Natural killer cell (primary cell): ENCODE results near the gene ATF7IP2. TPM values are rescaled to one million over a fixed set of nuclear protein-coding genes. Genes with fewer than 3 reads are reported as not detected.

Experiments used
- ATAC-seq, 3 donors: fragments of 150-1000 bp in 2 of 3; fragments of 200-7000 bp in 1 of 3; cut with Tn5 transposase; 1 replicate in 1 of 3; 2 replicates in 2 of 3; pipeline ENCODE4 v1.10.0; 2021; ENCODE audit warnings: mild to moderate bottlenecking in 2 of 3, moderate library complexity in 2 of 3
- DNase-seq, 2 donors: peaks; one replicate each; pipeline versions ENCODE4 v3.0.0 to v3.0.0-alpha.2; 2013 to 2021; ENCODE audit warnings: mixed read lengths in 1 of 2
- H3K27ac ChIP-seq: one replicate; pipeline ENCODE4 v1.5.1; 2013; ENCODE audit warnings: mild to moderate bottlenecking, low read length
- H3K27me3 ChIP-seq: one replicate; pipeline ENCODE4 v1.6.1; 2013; ENCODE audit warnings: low read length; ENCODE audit not compliant: control insufficient read depth, insufficient read depth
- H3K36me3 ChIP-seq: one replicate; pipeline ENCODE4 v1.6.1; 2013; ENCODE audit warnings: low read length; ENCODE audit not compliant: control insufficient read depth, insufficient read depth
- H3K4me1 ChIP-seq: one replicate; pipeline ENCODE4 v1.6.1; 2013; ENCODE audit warnings: low read length; ENCODE audit not compliant: control insufficient read depth, insufficient read depth
- H3K4me3 ChIP-seq: one replicate; pipeline ENCODE4 v1.5.1; 2013; ENCODE audit warnings: low read length
- H3K9me3 ChIP-seq: one replicate; pipeline ENCODE4 v1.6.1; 2013; ENCODE audit warnings: low read length; ENCODE audit not compliant: control insufficient read depth, insufficient read depth
- H3K27ac Mint-ChIP-seq, 2 donors: one replicate each; pipeline ENCODE4 v1.8.0; 2022; ENCODE audit warnings: mild to moderate bottlenecking in 2 of 2, mixed read lengths in 2 of 2, moderate library complexity in 1 of 2
- H3K27me3 Mint-ChIP-seq, 2 donors: one replicate each; pipeline ENCODE4 v1.8.0; 2022; ENCODE audit warnings: low read depth in 2 of 2, mixed read lengths in 2 of 2
- H3K36me3 Mint-ChIP-seq: one replicate; pipeline ENCODE4 v1.8.0; 2022; ENCODE audit warnings: mixed read lengths
- H3K4me1 Mint-ChIP-seq, 2 donors: one replicate each; pipeline ENCODE4 v1.8.0; 2022; ENCODE audit warnings: mixed read lengths in 2 of 2
- H3K4me3 Mint-ChIP-seq: one replicate; pipeline ENCODE4 v1.8.0; 2022; ENCODE audit warnings: mild to moderate bottlenecking, moderate library complexity, mixed read lengths
- H3K9me3 Mint-ChIP-seq, 2 donors: one replicate each; pipeline ENCODE4 v1.8.0; 2022; ENCODE audit warnings: mixed read lengths in 2 of 2
- CTCF ChIP-seq: fragments of 200-600 bp; IDR thresholded peaks from one replicate; pipeline ENCODE4 v1.8.0; 2022; ENCODE audit warnings: antibody characterized with exemption
- WGBS: methylation state at CpG from one replicate; pipeline ENCODE4 v1.1.7; 2013; ENCODE audit warnings: missing lambda C conversion rate; ENCODE audit not compliant: insufficient coverage; 5-methylcytosine and 5-hydroxymethylcytosine counted together
- intact Hi-C: fragments of 100-400 bp; cut with micrococcal nuclease; formaldehyde crosslinking; loops from one replicate; pipeline ENCODE4 v1.14.2; 2022
- total RNA-seq, 4 donors: library from RNA; stranded (reverse); fragments of 120-200 nt in 1 of 4; gene quantifications; one replicate each; pipeline versions ENCODE4 v1.2.3 to v1.2.4, GENCODE V29; 2013 to 2022

Gene ATF7IP2
- total RNA-seq, 3 donors from 2014 or later (not counting 1 experiment from before 2014, with no cell fraction given): 41.7 to 53.5 (median 43.8) TPM

- no peak for TF ChIP-seq CTCF
- H3K4me3 ChIP-seq: no peak overlapping the region
- no peaks in the 10 kb centered on the region for H3K4me1 Mint-ChIP-seq
- H3K9me3 Mint-ChIP-seq: peaks cover 0 to 3% of the 10 kb centered on the region in 2 donors
- no peaks in the 10 kb centered on the region for H3K36me3 Mint-ChIP-seq
- H3K27me3 ChIP-seq: no peaks in the 10 kb centered on the region
- WGBS: 54% methylated on average over 2 of the region's 5 CpGs
- no peak overlapping the region for H3K4me3 Mint-ChIP-seq
- H3K9me3 ChIP-seq: peaks cover 6% of the 10 kb centered on the region
- H3K4me1 ChIP-seq: no peaks in the 10 kb centered on the region
- intact Hi-C loops: no loop called here
- H3K27ac Mint-ChIP-seq: no peak overlapping the region
- no peaks in the 10 kb centered on the region for H3K27me3 Mint-ChIP-seq
- no peaks in the 10 kb centered on the region for H3K36me3 ChIP-seq
- no peak for DNase-seq
- H3K27ac ChIP-seq: no peak overlapping the region
- no peak for ATAC-seq
These were observed 108.6 kb downstream of the ATF7IP2 start for GRCh38 chr16:10494343-10495030.

GRCh38 chr16:10495031-10495345 lies 109.1 kb downstream of the ATF7IP2 start:
- no peaks in the 10 kb centered on the region for H3K36me3 Mint-ChIP-seq
- peaks cover 6% of the 10 kb centered on the region for H3K9me3 ChIP-seq
- intact Hi-C loops: no loop called here
- no peak overlapping the region for H3K27ac Mint-ChIP-seq
- H3K27me3 ChIP-seq: no peaks in the 10 kb centered on the region
- 66% methylated on average over 3 of the region's 6 CpGs for WGBS
- H3K36me3 ChIP-seq: no peaks in the 10 kb centered on the region
- H3K4me3 ChIP-seq: no peak overlapping the region
- no peak for TF ChIP-seq CTCF
- peaks cover 0 to 3% of the 10 kb centered on the region in 2 donors for H3K9me3 Mint-ChIP-seq
- no peaks in the 10 kb centered on the region for H3K27me3 Mint-ChIP-seq
- H3K4me1 Mint-ChIP-seq: no peaks in the 10 kb centered on the region
- ATAC-seq (no peak), DNase-seq (no peak)
- no peaks in the 10 kb centered on the region for H3K4me1 ChIP-seq
- H3K4me3 Mint-ChIP-seq: no peak overlapping the region
- H3K27ac ChIP-seq: no peak overlapping the region

- Histone ChIP-seq H3K4me3 (no peak overlapping the region), H3K27me3 (no peaks in the 10 kb centered on the region), H3K36me3 (no peaks in the 10 kb centered on the region), H3K27ac (no peak overlapping the region), H3K4me1 (no peaks in the 10 kb centered on the region), H3K9me3 (peaks cover 6% of the 10 kb centered on the region)
- ATAC-seq (peak in 2 of 3 donors; percentile 46 to 61), DNase-seq (no peak)
- 80% methylated on average over 13 of the region's 13 CpGs for WGBS
- H3K9me3 Mint-ChIP-seq: peaks cover 0 to 3% of the 10 kb centered on the region in 2 donors
- intact Hi-C loops: no loop called here
- H3K27me3 Mint-ChIP-seq: no peaks in the 10 kb centered on the region
- no peak overlapping the region for H3K4me3 Mint-ChIP-seq
- TF ChIP-seq CTCF: no peak
- peaks cover 0 to 7% of the 10 kb centered on the region in 2 donors for H3K4me1 Mint-ChIP-seq
- no peaks in the 10 kb centered on the region for H3K36me3 Mint-ChIP-seq
- H3K27ac Mint-ChIP-seq: no peak overlapping the region
These were observed 111.6 kb downstream of the ATF7IP2 start for GRCh38 chr16:10497132-10498101.
